Activated T-helper 1 cell treated with anti-CD3 and anti-CD28 coated beads, Interleukin-12 subunit alpha, Interleukin-12 subunit beta, Interleukin-2, Interleukin-4 antibody, amounts not matched to agents 30 ng/mL and 10 ng/mL and 1 ng/mL, durations not matched to agents 14 hours and 24 hours and 36 hours (primary cell): Measurements from ENCODE around the gene MVP. TPM values are rescaled to one million over a fixed set of nuclear protein-coding genes. Genes with fewer than 3 reads are reported as not detected.
A peak's percentile ranks its signal among the peaks of the same experiment; 100 is the strongest.
"Not testable (repeated sequence)": the region's sequence is repeated elsewhere in the genome, so short reads cannot be mapped to it uniquely, and the experiment has no call there.

Source experiments
- DNase-seq: peaks from one replicate; pipeline ENCODE4 v3.0.0; 2021; ENCODE audit warnings: low spot score
- H3K27ac Mint-ChIP-seq: one replicate; pipeline ENCODE4 v1.8.0; 2021; ENCODE audit warnings: mild to moderate bottlenecking, mixed read lengths
- H3K27me3 Mint-ChIP-seq: one replicate; pipeline ENCODE4 v1.8.0; 2022; ENCODE audit warnings: mild to moderate bottlenecking, moderate library complexity, mixed read lengths; ENCODE audit not compliant: insufficient read depth
- H3K36me3 Mint-ChIP-seq: one replicate; pipeline ENCODE4 v1.8.0; 2021; ENCODE audit warnings: low read depth, mixed read lengths
- H3K4me1 Mint-ChIP-seq: one replicate; pipeline ENCODE4 v1.8.0; 2021; ENCODE audit warnings: low read depth, mixed read lengths
- H3K4me3 Mint-ChIP-seq: one replicate; pipeline ENCODE4 v1.8.0; 2021; ENCODE audit warnings: mild to moderate bottlenecking, moderate library complexity, mixed read lengths
- H3K9me3 Mint-ChIP-seq: one replicate; pipeline ENCODE4 v1.8.0; 2021; ENCODE audit warnings: mixed read lengths
- intact Hi-C: fragments of 100-400 bp; cut with micrococcal nuclease; formaldehyde crosslinking; loops from one replicate; pipeline ENCODE4 v1.15.1; 2024
- total RNA-seq: library from RNA; stranded (reverse); gene quantifications from 2 replicates; pipeline ENCODE4 v1.2.3, GENCODE V29; 2022

The MVP gene
- total RNA-seq, 1 donor from 2014 or later = 124 TPM

DNA sequence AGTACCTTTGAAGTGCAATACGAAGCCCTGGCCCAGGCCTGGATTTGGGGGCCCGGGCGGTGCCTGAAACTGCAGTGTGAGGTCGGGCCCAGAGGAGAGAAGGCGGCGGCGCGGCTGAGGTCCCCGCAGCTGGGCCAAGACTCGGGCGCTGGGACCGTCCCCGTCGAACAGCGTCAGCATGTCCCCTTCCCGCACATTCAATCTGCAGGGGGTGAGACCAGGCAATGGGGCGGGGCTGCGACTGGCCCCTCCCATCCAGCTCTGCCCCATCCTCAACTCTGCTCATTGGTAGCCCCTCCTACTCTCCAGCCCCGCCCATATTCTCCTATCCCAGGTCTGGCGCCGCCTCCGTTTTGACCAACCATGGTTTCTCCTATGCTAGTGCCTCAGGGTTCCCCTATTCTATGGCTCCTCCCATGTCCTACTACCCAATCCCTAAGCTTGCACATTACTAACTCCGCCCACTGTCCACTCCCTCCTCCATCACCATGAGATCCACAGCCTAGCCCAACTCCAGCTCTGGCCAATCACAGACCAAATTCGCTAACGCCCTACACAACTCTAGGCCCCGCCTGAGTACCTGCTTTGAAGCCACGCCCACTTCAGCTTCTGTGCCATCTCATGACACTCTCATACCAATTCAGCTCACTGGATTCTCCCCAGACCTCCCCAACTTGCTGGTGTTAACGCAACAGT, 57.2 kb downstream of the MVP start:
- H3K4me3 Mint-ChIP-seq = peak overlapping the region; percentile 46
- intact Hi-C loops = loop anchor here (1.0 kb wide), 2 partner anchors 14 to 49 kb away; partner anchors contain the start of genes CDIPT and KCTD13

DNA sequence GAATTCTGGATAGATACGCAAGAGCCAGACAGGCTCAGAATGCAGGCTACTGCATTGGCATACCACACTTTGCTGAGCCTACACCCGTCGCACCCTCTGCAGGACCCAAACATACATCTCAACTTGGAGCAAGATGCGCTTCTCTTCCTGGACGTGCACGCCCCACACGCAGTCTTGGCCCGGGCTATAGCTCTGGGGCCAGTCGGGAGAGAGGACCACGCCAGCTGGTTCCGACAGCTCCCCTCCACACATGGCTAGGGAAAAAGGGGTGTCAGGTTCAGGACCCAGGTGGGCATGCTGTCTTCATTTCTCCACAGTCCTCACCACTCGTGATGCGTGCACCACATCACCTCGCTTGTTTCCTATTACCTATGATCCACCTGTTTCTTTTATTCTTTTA, 57.9 kb downstream of the MVP start:
- intact Hi-C loops = no loop called here
- peaks cover 14% of the 10 kb centered on the region for H3K4me1 Mint-ChIP-seq

More for the DNA sequence above, 57.2 kb downstream of the MVP start:
- H3K27ac Mint-ChIP-seq = no peak overlapping the region
- peak; percentile 59 for DNase-seq
- H3K36me3 Mint-ChIP-seq = no peaks in the 10 kb centered on the region
- H3K9me3 Mint-ChIP-seq = no peaks in the 10 kb centered on the region
- H3K27me3 Mint-ChIP-seq = peaks cover 28% of the 10 kb centered on the region
- peaks cover 14% of the 10 kb centered on the region for H3K4me1 Mint-ChIP-seq

DNA sequence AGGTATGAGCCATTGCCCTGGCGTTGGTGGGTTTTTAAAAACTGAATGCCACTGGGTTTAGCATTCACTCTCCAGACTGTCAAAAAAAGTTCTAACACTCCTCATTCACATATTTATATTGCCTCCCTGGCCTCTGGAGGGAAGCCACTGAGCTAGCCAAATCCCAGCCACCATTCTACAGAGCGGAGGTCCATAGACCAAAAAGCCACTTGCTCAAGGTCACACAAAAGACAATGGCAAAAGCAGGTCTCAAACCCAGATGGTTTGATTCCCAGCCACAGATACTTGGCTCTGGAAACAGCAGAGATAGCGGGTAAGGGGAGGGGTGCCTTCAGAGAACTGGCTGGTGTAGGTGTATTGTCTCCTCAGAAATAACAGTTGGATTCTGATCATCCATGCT, 60.8 kb downstream of the MVP start:
- intact Hi-C loops = no loop called here
- no peak overlapping the region for H3K27ac Mint-ChIP-seq
- H3K9me3 Mint-ChIP-seq = no peaks in the 10 kb centered on the region
- H3K4me3 Mint-ChIP-seq = no peak overlapping the region
- peaks cover 21% of the 10 kb centered on the region for H3K27me3 Mint-ChIP-seq
- DNase-seq = no peak
- H3K4me1 Mint-ChIP-seq = peaks cover 11% of the 10 kb centered on the region
- H3K36me3 Mint-ChIP-seq = no peaks in the 10 kb centered on the region

More for the DNA sequence above, 57.9 kb downstream of the MVP start:
- Mint-ChIP-seq H3K27ac (no peak overlapping the region), H3K4me3 (no peak overlapping the region), H3K36me3 (no peaks in the 10 kb centered on the region), H3K27me3 (peaks cover 28% of the 10 kb centered on the region), H3K9me3 (no peaks in the 10 kb centered on the region)
- DNase-seq = no peak

DNA sequence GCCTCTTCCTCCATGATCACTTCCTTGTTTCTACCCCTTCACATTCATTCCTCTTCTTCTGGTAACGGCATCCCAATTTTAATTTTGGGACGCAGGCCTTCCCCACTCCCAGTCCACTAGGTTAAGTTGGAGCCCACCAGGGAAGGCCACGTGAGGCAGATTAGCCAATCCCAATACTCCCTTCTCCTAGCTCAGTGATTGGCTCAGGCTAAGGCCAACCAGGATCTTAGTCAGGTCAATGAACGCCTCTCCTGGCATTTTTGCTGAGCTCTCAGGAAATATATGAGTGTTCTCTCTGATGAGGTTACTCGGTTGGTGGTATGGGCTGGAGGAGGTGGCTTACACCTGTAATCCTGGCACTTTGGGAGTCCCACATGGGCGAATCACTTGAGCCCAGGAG, 63.7 kb downstream of the MVP start:
- DNase-seq = no peak
- intact Hi-C loops = no loop called here

DNA sequence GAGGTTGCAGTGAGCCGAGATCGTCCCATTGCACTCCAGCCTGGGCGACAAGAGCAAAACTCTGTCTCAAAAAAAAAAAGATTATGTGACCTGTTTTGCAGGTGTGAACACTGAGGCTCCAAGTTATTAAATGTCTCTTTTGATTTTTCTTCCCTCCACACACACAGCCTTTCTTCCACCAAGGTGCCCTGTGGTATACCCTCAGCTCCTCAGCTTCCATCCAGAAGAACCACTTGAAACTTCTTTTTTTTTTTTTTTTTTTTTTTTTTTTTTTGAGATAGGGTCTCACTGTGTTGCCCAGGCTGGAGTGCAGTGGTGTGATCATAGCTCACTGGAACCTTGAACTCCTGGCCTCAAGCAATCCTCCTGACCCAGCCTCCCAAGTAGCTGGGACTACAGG, 69.1 kb downstream of the MVP start:
- intact Hi-C loops, DNase-seq, H3K4me3 Mint-ChIP-seq, H3K27ac Mint-ChIP-seq, H3K4me1 Mint-ChIP-seq, H3K9me3 Mint-ChIP-seq, H3K27me3 Mint-ChIP-seq, H3K36me3 Mint-ChIP-seq: not testable (repeated sequence)

More for the DNA sequence above, 63.7 kb downstream of the MVP start:
- Mint-ChIP-seq H3K9me3 (no peaks in the 10 kb centered on the region), H3K27me3 (peaks cover 3% of the 10 kb centered on the region), H3K4me1 (no peaks in the 10 kb centered on the region), H3K4me3 (no peak overlapping the region), H3K27ac (no peak overlapping the region), H3K36me3 (no peaks in the 10 kb centered on the region)

DNA sequence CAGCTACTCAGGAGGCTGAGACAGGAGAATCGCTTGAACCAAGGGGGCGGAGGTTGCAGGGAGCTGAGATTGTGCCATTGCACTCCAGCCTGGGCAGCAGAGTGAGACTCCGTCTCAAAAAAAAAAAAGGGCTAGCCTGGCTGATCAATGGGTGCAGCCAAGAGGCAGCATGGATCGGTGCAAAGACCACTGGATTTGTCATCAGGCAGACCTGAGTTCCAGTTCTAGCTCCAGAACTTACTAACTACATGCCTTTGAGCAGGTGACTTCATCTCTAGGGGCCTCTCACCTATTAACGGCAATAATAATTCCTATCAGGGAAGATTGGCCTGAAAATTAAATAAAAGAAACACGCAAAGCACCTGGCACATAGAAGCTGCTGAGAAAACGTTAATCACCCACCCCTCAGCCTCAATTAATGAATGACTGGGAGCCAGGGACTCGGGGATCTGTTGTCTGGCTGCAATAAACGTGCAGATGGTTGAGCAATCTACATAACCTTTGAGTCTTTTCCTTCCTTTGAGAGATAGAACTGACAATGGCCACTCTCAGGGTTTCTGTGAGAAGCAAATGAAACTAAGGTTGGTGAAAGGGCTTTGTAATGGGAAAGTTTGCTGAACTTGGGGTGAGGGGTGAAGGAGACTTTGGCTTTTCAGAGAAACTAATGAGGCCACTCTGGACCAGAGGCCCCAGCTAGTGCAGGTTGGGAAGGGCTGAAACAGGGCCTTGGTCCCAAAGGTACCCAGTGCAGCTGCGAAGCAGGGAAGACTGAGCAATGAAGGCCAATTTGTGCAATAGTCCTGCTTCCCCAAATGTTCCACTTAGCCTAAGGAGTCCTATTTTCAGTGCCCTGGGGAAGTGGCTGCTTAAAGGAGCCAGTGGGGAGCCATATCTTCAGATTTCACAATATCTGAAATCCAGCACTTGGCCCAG, 71.5 kb downstream of the MVP start:
- no peak overlapping the region for H3K27ac Mint-ChIP-seq
- peaks cover 13% of the 10 kb centered on the region for H3K27me3 Mint-ChIP-seq
- no peaks in the 10 kb centered on the region for H3K9me3 Mint-ChIP-seq
- H3K36me3 Mint-ChIP-seq = no peaks in the 10 kb centered on the region
- DNase-seq = no peak
- no peak overlapping the region for H3K4me3 Mint-ChIP-seq
- H3K4me1 Mint-ChIP-seq = no peaks in the 10 kb centered on the region
- intact Hi-C loops = no loop called here

DNA sequence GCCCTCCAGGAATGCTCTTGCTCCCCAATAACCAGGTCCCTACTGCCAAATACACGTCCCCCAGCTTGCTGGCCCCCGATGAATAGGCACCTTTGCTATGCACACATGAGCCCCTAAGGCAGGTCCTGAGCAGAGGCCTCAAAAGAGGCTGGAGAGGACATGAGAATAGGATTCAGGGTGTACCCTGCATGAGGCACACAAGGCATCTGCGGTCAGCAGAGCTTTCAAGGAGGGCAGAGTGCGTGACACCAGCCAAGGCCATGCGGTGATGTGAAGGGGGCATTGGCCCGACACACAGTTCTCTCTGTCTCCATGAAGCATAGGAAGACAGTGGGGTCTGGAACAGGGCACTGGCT, 72.2 kb downstream of the MVP start:
- H3K4me3 Mint-ChIP-seq = no peak overlapping the region
- no peaks in the 10 kb centered on the region for H3K4me1 Mint-ChIP-seq
- intact Hi-C loops = no loop called here
- no peak overlapping the region for H3K27ac Mint-ChIP-seq
- peaks cover 17% of the 10 kb centered on the region for H3K27me3 Mint-ChIP-seq
- H3K36me3 Mint-ChIP-seq = no peaks in the 10 kb centered on the region
- DNase-seq = no peak
- H3K9me3 Mint-ChIP-seq = no peaks in the 10 kb centered on the region

DNA sequence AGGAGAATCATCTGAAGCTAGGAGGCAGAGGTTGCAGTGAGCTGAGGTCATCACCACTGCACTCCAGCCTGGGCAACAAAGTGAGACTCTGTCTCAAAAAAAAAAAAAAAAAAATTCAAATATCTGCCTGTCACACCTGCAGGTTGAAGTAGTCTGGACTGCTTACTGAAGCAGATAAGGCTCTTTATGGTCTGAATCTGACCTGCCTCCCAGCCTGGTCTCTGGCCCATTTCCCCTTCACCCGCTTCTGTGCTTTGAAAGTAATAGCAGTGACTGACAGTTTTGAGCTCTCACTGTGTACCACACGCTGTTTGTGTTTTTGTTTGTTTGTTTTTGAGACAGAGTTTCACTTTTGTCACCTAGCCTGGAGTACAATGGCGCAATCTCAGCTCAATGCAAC, 73.3 kb downstream of the MVP start:
- H3K4me3 Mint-ChIP-seq = no peak overlapping the region
- H3K27ac Mint-ChIP-seq = no peak overlapping the region
- no peak for DNase-seq
- H3K4me1 Mint-ChIP-seq = no peaks in the 10 kb centered on the region
- peaks cover 27% of the 10 kb centered on the region for H3K27me3 Mint-ChIP-seq
- H3K36me3 Mint-ChIP-seq = no peaks in the 10 kb centered on the region
- intact Hi-C loops = no loop called here
- no peaks in the 10 kb centered on the region for H3K9me3 Mint-ChIP-seq

DNA sequence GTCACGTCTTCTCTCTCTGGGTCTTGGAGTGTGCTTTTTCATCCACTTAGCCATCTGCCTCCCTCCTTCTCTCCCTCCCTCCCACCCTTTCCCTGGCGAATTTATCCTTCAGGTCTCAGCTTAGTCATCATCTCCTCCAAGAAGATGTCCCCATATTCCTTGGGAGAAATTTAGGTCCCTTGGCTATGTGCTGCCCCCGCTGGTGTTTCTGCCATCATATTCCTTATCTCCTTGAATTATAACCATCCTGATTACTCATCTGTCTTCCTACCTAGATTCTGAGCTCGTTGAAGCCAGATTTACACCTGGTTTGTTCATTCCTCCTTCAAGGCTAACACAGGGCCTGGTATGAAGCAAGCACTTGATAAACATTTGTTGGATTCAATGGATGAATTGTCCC, 74.1 kb downstream of the MVP start:
- no peaks in the 10 kb centered on the region for H3K4me1 Mint-ChIP-seq
- intact Hi-C loops = no loop called here
- H3K4me3 Mint-ChIP-seq = no peak overlapping the region
- H3K27me3 Mint-ChIP-seq = peaks cover 33% of the 10 kb centered on the region
- no peaks in the 10 kb centered on the region for H3K36me3 Mint-ChIP-seq
- DNase-seq = no peak
- H3K27ac Mint-ChIP-seq = no peak overlapping the region
- H3K9me3 Mint-ChIP-seq = no peaks in the 10 kb centered on the region

DNA sequence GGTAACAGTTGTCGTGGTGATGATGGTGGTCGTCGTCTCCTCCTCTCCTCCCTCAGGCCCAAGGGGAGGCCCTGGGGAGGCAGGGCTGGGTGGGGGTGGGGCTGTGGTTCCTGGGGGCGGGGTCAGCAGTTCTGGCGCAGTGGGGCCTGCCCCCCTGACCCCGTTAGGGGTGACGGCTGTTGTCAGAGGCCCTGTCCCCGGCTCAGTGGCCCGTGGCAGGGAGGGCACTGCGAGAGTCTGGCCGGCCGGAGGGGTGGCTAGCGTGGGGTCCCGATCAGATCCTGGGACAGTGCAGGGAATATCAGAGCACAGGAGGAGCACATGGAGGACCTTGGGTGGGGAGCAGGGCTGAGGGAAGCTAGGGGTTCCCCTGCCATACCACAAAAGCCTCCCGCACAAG, 76.6 kb downstream of the MVP start:
- no peak for DNase-seq
- Mint-ChIP-seq H3K4me3 (no peak overlapping the region), H3K27me3 (peaks cover 32% of the 10 kb centered on the region), H3K27ac (no peak overlapping the region), H3K4me1 (peaks cover 7% of the 10 kb centered on the region), H3K36me3 (peaks cover 1% of the 10 kb centered on the region), H3K9me3 (no peaks in the 10 kb centered on the region)
- intact Hi-C loops = no loop called here

DNA sequence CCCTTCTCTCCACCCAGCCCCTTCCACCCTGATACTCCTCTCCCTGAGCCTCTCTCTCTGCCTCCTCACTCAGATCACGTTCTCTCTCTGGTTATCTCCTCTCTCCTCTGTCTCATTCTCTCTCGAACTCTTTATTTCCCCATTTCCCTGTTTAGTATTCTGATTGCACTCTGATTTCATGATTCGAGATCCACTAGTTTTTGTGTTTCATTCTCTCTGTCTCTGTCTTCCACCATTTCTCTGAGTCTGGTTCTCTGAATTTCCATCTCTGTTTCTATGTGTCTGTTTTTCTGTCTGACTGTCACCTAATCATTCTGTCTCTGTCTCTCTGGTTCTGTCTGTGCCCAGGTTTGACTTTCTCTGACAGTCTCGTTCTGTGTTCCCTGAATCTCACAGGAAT, 77.1 kb downstream of the MVP start:
- H3K27ac Mint-ChIP-seq = no peak overlapping the region
- H3K4me3 Mint-ChIP-seq = no peak overlapping the region
- peaks cover 7% of the 10 kb centered on the region for H3K4me1 Mint-ChIP-seq
- peaks cover 1% of the 10 kb centered on the region for H3K36me3 Mint-ChIP-seq
- intact Hi-C loops = no loop called here
- H3K9me3 Mint-ChIP-seq = no peaks in the 10 kb centered on the region
- H3K27me3 Mint-ChIP-seq = peaks cover 32% of the 10 kb centered on the region
- DNase-seq = no peak
